ENCODE data around the gene ITGB2.

Gene ITGB2

DNA sequence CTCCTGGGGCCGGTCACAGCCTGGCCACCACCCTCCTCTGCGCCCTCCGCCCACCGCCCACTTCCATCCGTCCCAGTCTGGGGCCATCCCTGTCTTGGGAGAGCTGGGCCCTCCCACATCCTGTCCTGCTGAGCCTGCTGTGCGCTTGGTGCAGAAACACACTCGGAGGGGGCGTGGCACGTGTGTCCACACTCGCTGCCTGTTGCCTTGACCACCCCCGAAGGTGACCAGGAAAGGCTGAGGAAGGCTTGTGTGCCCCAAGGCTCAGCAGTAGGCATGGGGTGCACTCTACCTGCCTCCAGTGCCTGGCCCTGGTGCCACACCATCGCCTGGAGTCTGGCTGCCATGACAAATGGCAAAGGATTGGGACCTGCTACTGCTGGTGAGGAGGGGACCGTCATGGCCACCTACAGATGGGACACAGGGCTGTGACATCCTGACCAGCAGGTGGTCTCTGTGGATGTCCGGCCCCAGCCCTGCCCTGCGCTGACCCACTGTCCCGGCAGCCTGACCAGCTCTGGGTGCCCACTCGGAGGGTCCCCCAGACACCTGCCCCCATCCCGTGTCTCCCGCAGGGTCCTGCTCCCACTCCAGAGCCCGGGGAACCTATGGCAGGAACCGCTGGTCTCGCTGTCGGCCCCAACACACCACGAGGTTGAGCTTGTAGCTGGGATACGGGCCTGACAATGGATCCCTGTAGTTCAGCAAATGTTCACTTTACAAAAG lies 24.0 kb downstream of the ITGB2 start:
- no peak for DNase-seq

GRCh38 chr21:44895859-44896258 lies 24.8 kb downstream of the ITGB2 start:
- no peak for DNase-seq

GRCh38 chr21:44894687-44895302 lies 25.9 kb downstream of the ITGB2 start:
- no peak for DNase-seq

GRCh38 chr21:44893948-44894656 lies 26.6 kb downstream of the ITGB2 start:
- no peak for DNase-seq

GRCh38 chr21:44893278-44893556 lies 27.5 kb downstream of the ITGB2 start:
- DNase-seq = no peak

DNA sequence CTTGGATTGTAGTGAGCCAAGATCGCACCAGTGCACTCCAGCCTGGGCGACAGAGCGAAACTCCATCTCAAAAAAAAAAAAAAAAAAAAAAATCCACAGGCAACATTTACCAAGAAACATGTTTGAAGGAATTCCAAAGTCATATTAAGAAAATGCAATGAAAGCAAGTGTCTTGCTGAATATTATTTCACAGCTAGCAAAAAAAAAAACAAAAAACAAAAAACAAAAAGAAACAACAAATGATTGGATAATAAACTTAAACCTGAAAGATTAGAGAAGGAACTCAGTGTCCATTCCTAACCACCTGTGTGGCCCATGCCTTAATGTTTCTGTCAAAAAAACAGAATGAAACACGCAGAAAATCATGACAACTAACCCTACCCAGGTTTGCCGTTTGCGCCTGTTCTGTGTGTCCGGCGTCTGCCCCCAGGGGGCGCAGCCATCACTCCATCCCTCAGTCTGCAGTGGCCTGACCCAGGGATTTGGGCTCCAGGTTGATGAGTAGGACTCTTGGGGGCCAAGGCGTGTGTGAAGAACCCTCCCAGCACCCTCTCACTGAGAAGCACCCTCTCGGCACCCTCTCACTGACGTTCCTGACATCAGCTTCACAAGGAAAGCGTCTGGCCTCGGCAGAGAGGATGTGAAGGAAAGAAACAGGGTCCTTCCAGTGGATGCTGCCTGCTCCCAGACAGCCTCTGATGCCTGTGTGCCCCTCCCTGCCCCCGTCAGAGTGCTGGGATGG lies 28.0 kb downstream of the ITGB2 start:
- peak; percentile 77 to 83 for DNase-seq

DNA sequence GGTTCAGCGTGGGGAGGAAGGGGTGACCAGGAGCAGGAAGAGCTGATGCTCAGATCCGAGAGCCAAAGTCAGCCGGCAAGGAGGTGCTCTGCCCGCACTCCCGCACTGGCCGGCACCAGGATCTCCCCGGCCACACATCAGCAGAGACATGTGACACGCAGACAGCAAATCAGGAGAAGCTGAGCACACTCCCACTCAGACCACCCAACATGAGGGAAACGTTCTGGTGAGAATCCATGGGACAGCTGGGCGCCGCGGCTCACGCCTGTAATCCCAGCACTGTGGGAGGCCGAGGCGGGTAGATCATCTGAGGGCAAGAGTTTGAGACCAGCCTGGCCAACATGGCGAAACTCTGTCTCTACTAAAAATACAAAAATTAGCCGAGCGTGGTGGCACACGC lies 28.6 kb downstream of the ITGB2 start:
- no peak for DNase-seq

DNA sequence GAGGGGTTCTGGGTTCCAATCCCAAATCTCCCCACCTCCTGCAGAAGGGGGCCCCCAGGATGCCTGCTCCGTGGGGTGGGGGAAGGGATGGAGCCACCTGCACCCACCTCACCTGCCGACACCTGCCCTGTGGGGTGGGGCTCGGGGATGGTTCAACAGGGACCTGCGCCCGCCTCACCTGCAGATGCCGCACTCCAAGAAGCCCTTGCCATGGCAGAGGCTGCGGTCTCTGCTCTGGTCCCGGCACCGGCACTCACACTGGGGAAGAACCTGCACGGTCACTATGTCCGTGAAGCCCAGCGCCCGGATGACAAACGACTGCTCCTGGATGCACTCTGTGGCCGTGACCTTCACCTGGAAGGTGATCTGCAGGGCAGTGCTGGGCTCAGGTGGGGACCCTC lies 29.1 kb downstream of the ITGB2 start:
- DNase-seq = no peak

DNA sequence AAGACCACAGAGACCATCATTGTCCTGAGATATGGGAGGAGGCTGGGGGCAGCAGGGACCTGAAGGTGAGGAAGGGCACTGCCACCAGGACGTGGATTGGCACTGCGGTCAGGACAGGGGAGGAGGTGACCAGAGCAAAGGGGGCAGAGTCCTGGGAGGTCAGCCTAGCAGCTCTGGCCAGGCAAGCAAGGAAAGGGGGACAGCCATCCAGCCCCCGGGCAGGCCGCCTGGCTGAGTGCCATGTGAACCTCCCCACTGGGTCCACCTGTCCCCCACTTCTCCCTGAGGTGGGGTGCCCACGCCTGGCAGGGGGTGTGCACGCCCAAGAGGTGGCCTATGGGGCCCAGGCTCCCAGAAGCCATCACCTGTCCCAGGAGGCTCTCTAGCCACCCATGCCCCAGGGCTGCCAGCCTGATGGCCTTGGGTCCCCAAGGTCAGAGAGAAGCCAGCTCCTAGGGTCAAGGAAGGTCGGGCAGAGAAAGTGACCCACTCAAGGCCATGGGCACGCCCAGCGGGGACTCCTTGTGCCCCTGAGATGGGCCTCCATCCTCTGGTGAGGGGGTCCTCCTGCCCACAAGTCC lies 29.6 kb downstream of the ITGB2 start:
- DNase-seq = no peak

DNA sequence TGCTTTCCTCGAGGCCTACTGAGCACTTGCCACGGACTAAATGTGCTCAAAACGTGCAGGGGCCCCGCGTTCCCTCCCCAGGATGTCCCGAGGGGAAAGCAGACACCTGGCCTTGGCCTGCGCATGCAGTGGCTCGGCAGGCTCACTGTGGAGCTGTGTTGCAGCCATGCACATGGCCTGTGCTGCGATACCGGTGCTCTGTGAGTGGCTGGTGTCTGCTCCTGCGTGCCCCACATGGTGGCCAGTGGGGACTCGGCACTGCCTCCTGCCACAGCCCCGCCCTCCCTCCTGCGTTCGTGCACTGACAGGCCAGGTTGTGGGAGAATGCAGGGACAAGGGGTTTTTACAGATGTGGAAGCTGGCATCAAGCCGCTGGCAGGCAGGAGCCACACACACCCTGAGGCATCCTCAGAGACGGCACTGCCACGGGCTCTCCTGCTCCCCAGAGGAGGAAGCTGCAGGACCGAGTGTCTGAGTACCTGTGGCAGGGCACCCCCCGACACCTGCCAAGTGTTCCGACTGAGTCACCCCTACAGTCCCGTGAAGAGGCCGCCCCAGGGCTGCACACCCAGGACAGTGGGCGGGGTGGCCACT lies 30.3 kb downstream of the ITGB2 start:
- DNase-seq = no peak

DNA sequence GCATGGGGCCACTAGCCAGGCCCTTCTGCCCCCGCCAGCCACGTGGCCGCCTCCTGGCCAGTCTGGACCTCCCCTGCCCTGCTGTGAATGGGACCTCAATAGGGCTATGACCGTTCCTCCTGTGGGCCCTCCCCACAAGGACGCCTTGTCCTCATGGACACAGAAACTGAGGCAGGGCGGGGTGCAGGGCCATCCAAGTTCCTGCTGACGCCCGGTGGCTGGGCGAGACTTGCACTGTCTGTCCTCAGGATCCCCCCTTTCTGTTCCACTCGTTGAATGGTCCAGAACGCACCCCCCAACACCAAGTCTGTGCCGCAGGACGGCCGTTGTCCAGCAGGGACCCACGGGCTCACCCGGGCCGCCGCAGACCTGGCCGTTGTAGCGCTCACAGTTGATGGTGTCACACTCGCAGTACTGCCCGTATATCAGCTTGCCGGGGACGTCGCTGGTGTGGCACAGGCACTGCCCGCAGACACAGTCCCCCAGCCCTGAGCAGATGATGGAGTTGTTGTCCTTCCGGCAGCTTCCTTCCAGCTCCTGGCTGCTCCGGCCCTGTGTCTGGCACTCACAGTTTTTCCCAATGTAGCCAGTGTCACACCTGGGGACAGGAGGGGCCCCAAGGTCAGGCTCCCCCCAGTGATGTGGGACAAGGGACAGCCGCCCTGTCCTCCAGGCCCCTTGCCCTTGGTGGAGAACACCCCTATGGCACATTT lies 30.9 kb downstream of the ITGB2 start:
- DNase-seq = no peak

DNA sequence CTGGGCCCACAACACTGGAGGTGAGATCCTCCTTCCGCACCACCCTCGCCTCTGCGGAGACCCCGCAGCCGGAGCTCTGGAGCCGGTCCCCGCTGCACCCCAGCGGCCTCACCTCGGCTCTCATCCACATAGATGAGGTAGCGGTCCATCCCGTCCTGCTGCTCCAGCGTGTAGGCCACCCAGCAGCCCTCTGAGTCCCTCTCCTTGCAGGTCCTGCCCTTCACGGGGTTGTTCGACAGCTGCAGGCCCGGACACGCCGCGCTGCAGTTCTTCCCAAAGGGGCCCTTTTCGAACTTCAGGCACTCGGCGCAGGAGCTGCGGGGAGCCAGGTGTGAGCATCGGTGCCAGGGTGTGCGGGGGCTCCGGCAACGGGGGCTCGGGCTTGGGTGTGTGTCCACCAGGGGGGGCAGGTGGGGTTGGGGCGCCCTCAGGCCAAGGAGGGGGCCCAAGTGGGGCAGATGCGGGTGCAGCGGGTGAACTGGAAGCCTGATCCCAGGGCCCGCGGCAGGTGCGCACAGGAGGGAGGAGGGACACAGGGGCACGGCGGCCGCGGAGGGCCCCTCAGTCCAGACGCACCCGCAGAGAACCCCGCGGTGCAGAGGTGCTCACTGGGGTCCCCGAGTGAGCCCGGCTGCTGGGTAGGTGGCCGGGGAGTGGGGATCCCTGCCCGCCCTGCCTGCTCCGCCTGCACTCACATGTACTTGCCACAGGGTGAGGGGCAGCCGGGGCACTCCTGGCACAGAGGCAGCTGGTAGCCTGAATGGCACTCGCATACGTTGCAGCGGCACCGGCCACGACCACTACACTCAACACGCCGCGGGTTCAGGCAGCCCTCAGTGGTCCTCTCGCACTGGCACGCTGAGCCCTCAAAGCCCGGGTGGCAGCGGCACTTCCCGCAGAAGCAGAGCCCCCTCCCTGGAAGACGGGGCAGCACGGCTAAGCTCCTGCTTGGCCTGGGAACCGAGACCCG lies 31.8 kb downstream of the ITGB2 start:
- DNase-seq = no peak

- no peak for DNase-seq
Measured at GRCh38 chr21:44887807-44888580, 32.7 kb downstream of the ITGB2 start.

DNA sequence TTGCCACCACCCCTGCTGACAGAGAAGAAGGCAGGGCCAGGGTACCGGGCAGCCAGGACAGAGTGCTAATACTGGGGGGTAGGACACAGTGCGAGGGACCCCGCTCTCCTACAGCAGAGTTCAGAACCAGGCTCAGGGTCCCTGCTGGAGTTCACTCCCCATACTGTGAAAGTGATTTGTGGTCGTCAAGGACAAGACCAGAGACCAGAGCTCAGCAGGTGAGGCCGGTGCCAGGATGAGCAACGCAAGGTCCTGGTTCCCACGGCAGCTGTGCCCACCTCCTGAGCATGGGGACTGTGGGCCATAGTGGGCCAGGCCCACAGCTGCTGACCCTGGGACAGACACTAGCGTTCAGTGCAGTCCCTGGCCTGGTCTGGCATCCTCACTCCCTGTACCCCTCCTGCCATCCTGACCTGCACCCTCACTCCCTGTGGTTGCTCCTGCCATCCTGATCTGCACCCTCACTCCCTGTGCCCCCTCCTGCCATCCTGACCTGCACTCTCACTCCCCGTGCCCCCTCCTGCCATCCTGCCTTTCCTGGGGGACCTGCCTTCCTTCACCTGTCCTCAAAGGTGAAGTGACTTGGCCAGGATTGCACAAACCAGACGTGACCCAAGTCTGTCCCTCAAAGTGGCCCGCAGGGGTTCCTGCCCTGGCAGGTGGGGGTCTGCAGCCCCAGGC lies 33.4 kb downstream of the ITGB2 start:
- DNase-seq = no peak

- no peak for DNase-seq
Measured at GRCh38 chr21:44886113-44887075, 34.3 kb downstream of the ITGB2 start.

- DNase-seq = no peak
Measured at GRCh38 chr21:44885615-44886014, 35.1 kb downstream of the ITGB2 start.

- DNase-seq = no peak
Measured at GRCh38 chr21:44884097-44884496, 36.6 kb downstream of the ITGB2 start.

- DNase-seq = no peak
Measured at GRCh38 chr21:44883250-44883649, 37.4 kb downstream of the ITGB2 start.

All from activated CD4-positive, alpha-beta T cell treated with anti-CD3 and anti-CD28 coated beads for 4 hours (primary cell).